OCI-M2 (cell line): ENCODE results near the gene ATG9B.
"Not testable (repeated sequence)": the region's sequence is repeated elsewhere in the genome, so short reads cannot be mapped to it uniquely, and the experiment has no call there.

ENCODE experiments used
- DNase-seq: peaks from one replicate; lab custom pipeline; 2025; ENCODE audit not compliant: unreplicated experiment; lab: John Stamatoyannopoulos, UW

Gene ATG9B

DNA sequence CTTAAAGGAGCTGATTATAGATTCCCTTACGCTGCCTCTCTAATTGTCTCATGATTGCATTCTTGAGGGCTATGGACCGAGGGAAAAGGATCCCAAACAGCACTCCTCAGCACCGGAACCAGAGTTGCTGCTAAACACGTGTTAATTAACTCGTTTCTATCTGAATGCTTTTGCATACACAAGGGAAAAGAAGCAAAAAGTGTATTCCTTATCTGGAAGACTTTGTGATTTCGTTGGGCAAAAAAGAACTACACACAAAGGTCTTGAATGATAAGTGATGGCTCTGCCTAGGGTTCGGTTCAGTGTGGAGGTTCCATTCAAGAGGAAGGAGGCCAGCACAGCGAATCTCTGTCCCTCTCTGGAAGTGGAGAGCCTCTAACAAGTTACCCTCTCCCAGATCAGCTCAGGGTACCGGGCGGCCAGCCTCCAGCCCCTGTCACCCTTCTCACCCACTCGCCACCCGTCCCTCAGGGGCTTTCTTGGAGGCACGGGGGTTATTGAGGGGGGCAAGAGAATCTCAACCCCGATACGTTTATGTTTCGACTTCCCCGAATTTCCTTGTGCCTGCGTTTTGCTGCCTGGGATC, 34.6 kb upstream of the ATG9B start:
- no peak for DNase-seq

DNA sequence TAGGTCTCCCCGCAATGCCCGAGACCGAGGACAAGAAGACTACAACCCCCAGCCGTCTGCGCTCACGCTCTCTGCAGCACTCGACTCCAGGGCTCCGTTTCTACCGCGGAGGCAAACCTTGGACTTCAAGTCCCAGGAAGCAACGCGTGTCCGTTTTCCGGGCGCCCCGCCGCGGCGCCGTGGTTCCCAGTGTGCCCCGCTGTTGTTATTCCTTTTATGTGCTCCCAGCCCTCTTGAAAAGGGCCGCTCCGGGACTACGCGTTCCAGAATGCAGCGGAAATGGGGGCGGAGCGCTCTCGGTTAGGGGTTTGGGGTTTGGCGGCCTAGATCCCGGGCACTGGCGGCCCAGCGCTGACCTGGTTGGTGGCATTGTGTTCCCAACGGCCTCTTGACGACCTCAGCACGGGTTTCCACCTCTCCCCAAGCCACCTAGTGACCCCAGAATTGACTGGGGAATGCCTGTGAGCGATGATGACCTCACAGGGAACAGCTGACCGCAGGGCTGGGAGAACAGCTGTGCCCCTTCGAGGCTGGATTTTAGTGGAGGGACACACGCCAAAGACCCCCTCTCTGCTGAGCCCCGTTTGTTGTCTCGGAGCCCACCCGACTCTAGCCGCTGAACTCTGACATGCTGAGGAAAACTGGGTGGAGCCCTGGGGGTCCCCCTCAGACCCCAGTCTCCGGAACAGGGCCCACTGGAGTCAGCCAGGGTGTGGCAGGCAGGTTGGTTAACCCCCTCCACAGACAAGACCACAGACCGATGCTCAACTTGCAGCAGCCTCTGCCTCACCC, 33.9 kb upstream of the ATG9B start:
- peak; percentile 98 for DNase-seq

GRCh38 chr7:151057506-151057988, 33.3 kb upstream of the ATG9B start, which contains the start of gene CDK5:
Gene CDK5, minus strand, starts transcription at chr7:151057897. Its CDS starts 49 bp downstream, at chr7:151057848.
- DNase-seq: no peak

DNA sequence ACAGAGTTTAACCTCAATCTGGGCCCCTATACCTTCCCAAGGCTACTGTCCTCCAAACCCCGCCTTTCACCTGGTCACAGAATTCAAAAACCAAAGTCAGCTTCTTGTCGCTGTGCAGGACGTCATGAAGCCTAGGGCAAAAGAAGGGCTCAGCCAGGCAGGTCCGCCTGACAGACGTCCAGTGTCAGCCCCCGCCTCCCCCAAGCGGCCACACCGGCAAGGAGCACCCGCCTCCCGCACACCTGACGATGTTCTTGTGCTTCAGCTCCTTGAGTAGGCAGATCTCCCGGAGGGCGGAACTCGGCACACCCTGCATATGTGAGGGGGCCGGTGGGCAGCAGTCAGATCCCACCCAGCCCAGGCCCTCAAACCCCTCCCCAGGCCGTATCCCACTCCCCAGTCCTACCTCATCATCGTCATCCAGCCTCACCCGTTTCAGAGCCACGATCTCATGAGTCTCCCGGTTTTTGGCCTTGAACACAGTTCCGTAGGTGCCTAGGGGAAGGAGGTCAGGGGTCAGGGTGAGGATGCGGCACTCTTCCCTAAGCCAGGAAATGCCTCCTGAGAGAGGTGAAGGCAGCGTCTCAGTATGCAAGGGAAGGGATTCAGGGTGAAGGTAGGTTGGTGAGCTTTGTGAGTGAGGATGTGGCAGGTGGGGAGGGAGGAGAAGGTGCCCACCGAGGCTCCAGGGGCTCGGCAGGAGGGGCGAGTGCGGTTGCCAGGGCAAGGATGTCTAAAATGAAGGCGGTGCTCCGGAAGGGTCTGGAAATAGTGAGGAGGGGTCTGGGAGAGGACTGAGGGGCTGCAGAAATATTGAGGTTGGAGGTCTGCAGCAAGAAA, 32.6 kb upstream of the ATG9B start:
- DNase-seq: no peak

DNA sequence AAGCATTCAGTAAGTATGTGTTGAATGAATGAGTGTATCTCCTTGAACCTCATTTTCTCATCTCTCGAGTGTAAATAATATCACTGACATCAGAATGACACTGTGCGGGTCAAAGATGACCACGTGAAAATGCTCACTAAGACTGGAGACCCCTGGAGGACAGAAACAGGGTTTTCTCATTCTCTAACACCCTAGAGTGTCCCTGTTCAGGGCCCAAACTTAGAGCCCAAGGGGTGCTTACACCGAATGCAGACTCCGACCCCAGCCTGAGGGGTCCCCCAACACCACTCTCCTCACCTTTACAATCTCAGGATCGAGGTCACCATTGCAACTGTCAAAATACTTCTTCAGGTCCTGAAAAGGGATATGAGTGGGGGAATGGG, 32.0 kb upstream of the ATG9B start:
- DNase-seq: no peak

DNA sequence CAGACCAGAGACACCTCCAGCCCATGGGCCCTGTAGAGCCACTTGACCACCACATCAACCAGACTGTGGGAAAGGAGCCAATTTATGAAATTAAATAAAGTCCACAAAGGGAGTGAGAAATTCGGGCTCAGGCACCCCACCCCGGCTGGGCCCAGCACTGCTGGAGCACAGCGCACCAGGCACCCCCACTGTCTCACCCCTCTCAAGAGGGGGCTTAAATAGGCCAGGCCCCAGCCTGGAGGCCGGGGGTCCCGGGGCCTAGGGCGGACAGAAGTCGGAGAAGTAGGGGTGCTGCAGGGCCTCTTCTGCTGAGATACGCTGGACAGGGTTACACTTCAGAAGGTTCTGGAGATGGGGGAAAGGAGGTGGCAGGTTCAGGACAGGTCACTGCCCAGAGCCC, 29.5 kb upstream of the ATG9B start:
- no peak for DNase-seq

- no peak for DNase-seq
Measured at GRCh38 chr7:151053096-151053495, 28.8 kb upstream of the ATG9B start.

- no peak for DNase-seq
Measured at GRCh38 chr7:151051108-151051507, 26.8 kb upstream of the ATG9B start.

GRCh38 chr7:151048911-151049463, 24.7 kb upstream of the ATG9B start:
- DNase-seq: no peak

DNA sequence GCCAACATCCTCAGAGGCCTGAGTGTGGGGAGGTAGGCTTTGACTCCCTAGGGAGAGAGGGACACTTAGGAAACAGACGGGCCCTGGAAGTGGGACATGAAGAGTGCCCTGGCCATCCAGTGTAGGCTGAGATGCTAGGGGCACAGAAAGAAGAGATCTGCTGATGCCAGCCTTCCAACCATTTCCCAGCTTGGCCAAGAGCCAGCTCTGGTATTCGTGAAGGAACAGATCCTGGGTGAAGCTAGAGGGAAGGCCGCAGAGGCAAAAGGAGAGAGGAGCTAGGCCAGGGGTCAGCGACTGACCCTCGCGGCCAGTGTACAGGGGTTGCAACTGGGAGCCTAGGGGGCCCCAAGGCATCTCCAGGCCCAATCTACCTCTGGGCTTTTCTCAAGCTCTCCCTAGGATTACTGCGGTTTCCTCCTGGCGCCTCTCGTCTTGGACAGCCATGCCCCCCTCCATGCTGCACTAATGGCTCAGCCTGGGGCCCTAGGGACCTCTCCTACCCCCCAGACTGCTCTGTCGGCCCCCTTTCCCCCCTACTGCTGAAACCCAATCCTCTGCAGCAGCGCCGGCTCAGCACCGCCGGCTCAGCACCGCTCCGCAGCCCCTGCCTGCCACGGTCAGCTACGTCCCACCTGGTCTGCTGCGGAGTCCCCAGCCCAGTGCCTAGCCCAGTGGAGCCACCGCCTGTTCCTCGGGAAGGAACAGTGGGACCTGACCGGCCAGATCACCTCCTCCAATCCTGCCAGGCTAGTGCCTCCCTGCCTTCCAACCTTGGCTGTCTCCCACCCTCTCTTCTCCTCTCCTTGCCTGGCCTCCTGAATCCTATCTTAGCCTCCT, 23.9 kb upstream of the ATG9B start, which contains the start of gene ASIC3:
ASIC3 (plus strand) TSS at position 556 of the 840 bp plus-strand sequence. CDS start 355 bp downstream, outside the sequence.
- no peak for DNase-seq

DNA sequence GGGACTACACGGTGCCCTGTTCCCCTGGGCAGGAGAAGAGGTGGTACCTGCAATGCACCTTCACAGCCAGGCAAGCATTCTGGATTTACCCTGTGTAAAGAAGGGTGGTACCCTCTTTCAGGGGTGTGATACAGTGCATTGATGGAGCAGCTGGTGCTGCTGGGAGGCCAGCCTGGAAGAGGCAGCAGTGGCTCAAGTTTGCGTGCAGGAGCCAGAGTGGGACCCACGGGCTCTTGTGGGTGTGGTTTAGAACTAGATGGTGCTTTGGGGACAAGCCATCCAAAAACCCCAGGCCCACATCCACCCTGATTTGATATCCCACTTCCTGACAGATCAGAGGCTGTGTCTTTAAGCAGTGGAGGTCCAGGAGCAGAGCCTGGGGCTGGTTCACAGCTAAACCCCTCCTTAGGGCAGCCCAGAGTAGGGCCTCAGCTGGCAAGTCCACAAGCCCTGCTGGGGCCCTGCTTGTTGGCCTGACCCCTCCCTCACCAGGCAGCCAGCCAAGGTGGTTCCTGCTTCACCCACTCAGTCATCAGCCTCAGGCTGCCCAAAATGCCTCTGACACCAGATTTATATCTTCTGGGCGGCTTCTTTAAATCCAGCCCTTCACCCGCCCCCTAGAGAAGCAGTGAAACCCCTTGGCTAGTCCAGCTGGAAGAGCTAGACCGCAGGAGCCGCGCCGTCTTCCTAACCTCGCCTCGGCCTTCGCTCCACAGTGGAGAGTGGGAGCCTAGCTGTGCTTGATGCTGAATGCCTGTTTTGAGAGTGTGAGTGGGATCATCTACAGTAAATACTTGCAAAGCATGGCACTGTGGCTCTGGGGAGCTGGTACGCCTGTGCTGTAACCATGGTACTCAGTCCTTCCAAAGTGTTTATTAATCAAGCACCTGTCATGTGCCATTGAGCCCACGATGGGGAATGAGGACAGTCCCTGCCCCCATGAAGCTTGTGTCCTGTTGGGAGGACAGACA, 22.6 kb upstream of the ATG9B start:
- no peak for DNase-seq

DNA sequence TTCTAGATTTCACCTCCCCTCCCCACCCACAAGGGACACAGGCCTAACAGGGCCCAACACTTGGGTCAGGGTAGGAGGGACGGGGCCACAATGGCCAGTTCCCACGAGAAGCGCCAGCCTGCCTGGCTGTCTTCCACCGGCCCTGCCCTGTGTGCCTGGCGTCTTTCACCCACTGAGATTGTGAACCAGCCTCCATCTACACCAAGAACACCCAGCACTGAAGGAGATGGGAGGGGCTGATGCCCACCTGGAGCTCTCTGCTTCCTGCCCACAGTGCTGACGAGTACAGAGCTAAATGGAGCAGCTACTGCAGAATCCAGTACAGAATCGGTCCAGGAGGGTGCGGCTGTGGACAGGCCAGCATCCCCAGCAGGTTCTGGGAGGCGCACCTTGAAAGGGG, 21.7 kb upstream of the ATG9B start:
- no peak for DNase-seq

DNA sequence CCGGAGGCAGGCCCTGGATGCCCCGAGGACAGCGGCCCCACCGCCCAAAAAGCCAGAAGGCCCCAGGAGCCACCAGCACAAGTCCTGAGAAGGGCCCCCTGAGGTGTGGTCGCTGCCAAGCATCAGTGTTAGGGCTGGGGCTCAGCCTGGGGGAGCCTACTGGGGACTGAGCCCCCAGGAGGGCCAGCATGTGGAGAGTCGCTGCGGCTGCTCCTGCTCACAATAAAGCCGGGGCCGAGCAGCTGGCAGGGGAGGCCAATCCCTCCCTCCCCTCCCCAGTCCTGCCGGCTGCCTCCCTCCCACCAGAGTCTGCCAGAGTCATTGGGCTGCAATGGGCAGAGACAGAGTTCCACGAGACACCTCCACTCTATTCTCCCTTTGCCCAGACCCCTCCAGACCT, 21.0 kb upstream of the ATG9B start:
- no peak for DNase-seq

- DNase-seq: no peak
Measured at GRCh38 chr7:151043959-151044358, 19.7 kb upstream of the ATG9B start.

DNA sequence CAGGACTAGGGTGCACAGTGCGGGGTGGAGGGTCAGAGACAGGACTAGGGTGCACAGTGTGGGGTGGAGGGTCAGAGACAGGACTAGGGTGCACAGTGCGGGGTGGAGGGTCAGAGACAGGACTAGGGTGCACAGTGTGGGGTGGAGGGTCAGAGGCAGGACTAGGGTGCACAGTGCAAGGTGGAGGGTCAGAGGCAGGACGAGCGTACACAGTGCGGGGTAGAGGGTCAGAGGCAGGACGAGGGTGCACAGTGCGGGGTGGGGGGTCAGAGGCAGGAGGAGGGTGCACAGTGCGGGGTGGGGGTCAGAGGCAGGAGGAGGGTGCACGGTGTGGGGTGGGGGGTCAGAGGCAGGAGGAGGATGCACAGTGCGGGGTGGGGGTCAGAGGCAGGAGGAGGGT, 19.2 kb upstream of the ATG9B start:
- DNase-seq: not testable (repeated sequence)

DNA sequence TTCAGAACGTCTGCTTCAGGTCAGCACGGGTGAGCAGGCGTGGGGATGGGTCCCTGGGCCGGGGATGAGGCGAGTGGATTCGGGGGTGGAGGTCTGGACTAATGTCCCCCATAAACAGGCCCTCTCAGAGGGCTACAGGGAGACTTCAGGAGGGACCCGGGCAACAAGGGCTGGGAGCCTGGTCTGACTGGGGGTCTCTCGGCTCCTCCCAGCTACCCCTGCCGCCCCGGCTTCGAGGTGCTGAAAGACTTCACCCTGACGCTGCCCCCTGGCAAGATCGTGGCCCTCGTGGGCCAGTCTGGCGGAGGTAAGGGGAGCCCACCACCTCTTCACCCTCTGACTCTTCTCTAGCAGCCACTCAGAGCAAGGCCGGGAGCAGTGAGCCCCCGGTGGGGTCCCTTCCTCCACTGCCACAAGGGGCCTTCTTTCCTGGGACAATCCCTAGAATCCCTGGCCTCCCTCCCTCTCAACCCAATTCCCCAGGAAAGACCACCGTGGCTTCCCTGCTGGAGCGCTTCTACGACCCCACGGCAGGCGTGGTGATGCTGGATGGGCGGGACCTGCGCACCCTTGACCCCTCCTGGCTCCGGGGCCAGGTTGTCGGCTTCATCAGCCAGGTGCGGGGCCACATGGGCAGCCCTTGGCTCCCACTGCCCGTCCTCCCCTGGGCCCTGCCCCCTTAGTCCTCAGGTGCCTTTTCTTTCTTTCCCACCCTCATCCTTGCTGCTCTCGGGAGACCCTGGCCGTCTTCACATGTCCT, 16.5 kb upstream of the ATG9B start:
- no peak for DNase-seq

DNA sequence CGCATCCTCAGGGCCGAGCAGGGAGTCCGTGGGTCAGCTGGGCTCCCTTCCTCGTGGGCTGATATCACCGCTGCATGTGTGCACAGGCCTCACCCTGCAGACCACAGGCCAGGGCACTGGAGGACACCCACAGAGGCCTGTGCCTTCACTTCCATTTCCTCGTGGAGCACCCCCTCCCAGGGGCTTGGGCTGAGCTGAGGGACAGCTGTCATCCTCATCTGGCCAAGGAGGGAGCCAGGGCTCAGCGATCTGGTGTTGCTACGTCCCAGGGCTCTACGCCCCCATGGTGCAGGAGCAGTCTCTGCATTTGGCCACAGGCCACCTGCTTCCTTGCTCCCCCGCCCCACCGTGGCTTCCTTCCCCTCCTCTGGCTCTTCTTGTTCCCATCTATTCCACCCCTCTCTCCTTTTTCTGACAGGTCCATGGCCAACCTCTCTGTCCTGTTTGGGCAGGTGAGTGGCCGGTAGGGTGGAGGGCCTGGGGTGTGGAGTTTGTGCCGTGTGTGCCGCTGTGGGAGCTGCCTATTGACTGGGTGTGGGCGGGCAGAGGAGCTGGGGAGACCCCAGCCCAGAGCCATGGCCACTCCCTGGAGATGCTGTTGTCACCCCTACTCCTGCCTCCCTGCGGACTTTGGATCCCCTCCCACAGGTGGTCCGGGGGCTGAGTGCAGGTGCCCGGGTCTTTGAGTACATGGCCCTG, 15.7 kb upstream of the ATG9B start:
- DNase-seq: no peak
